ENCODE data around the gene KIAA0930.

Gene KIAA0930

DNA sequence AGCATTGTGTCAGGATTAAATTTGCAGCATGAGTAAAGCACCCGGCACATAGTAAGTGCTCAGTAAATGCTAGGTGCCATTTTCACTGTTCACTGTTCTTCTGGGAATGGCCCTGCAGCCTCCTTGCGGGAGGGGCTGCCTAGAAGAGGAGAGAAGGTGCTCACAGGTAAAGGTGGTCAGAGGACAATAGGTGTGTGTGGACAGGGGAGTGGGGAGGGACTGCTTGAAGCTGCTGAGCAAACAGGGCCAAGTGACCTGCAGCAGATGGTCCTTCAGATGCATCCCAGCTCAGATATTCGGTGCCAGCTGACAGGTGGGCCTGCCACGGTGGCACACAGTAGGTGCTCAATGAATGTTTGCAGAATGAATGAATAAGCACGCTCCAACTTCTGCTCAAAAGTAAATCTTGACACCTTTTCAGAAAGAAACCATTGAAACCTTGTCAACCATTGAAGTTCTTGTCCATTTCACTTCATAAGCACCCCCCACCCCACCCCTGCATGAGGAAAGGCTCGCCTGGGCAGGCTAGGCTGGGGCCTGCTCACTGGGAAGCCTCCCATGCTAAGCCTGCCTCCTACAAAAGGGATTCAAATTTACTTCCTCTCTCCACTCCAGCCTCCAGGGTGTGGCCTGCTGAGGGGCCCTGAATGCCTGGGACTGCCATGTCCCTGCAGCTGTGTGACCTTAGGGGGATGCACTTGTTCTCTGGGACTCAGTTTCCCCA, 1.6 kb downstream of the KIAA0930 start:
- in situ Hi-C loops (cut with MboI; ENCODE audit: low sequenced_read_pairs), result no loop called here

- in situ Hi-C loops (cut with MboI; ENCODE audit: low sequenced_read_pairs), result no loop called here
Measured at GRCh38 chr22:45238076-45238956, 2.4 kb downstream of the KIAA0930 start.

DNA sequence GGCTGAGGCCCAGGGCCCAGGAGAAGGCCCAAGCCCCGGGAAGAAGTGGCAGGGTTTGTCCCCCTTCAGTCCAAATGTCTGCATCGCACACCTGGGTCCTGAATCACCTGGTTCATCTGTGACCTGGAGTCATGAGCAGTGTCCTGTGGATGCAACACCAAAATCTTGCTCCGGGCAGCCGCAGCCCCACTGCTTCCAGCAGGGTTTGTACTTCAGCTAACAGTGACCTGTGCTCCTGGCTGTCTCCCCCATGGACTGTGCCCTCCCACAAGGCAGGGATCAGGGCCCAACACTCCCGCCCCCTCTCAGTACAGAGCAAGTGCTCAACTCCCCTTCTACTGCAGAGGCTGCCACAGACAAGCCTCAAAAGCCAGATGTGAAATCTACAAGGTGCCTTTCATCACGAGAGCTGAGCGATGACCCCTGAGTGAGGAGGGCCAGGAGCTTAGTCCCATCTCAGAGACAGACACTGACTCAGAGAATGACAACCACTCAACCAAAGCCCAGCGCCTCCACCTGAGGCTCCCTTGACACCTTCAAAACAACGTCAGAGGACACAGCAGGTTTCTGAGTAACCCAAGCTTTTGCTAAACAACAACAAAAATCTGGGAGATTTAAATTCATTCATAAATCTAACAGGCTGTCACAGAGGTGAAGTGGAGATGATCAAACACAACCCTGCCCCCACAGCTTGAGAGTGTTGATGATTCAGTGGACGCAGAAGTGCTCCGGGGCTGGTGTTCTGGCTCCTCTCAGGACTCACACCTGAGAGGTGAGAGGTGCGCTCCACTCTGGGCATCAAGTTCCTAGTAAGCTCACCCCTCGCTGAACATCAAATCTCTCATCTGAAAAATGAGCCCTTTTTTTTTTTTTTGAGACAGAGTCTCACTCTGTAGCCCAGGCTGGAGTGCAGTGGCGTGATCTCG, 3.4 kb downstream of the KIAA0930 start:
- in situ Hi-C loops (cut with MboI; ENCODE audit: low sequenced_read_pairs), result no loop called here

DNA sequence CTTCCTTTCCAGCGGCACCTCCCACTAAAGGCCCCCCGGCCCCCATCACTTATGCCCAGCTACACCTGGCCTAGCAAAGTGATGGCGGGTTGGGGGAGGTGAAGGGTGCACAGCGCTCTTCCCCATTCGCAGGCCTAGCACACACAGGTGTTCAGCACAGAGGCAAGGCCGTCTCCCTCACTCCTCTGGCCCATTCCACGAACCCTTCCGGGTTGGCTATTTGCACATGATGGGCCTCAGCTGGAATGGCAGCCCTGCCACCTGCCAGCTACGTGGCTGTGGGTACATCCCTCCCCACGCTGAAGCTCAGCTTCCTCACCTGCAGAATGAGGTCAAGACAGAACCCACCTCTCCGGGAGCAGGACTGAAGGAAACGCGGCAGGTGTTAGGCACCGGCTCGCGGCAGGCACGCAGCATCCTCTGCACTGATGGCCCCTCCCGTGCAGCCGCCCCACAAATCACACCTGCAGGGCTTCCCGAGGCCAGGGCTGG, 4.8 kb downstream of the KIAA0930 start:
- in situ Hi-C loops (cut with MboI; ENCODE audit: low sequenced_read_pairs), result no loop called here

DNA sequence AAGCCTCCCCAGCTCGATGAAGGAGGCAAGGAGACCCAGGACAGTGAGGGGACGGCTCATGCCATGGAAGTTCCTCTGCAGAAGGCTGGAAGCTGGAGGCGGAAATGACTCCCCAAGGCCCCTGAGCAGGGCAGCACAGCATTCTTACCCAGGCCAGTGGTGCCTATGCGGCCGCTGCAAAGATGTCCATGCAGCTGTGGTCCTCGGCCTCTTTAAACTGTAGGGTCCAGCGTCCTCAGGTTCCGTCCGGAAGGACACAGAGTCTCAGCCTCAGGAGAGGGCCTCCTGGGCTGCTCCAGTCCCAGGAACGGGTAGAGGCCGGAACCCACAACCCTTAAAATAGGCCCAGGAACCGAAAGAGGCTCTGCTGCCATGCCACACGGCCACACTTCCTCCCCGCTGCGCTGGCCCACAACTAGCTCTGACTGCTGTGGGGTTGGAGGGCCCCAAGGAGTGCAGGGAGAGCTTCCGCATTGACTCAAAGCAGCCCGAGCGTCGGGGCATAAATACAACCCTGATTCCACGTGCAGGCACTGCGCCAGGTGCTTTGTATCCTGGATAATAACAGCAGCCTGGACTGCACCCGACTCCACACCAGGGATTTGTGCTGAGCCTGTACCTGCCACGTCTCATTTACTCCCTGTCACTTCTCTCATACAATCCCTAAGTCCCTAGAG, 5.5 kb downstream of the KIAA0930 start:
- in situ Hi-C loops (cut with MboI; ENCODE audit: low sequenced_read_pairs), result no loop called here

- in situ Hi-C loops (cut with MboI; ENCODE audit: low sequenced_read_pairs), result no loop called here
Measured at GRCh38 chr22:45233827-45234226, 6.9 kb downstream of the KIAA0930 start.

GRCh38 chr22:45233386-45233785, 7.3 kb downstream of the KIAA0930 start:
- in situ Hi-C loops (cut with MboI; ENCODE audit: low sequenced_read_pairs), result no loop called here

DNA sequence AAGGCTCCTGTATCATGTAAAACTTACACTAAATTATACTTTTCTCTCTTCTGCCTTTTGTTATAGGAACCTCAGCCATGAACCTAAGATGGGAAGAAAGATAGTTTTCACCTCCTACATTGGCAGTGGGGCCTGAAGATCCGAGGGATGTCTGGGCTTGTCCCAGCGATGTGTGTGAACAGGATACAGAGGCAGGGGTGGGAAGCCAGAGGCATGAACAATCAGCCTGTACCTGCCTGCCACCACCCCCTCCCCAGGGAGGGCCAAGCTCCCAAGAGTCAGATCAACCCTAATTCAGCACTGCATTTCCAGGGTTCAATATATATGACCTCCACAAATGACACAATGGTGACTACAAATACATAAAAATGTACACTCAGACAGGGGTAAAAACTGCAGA, 9.4 kb downstream of the KIAA0930 start:
- in situ Hi-C loops (cut with MboI; ENCODE audit: low sequenced_read_pairs), result no loop called here

DNA sequence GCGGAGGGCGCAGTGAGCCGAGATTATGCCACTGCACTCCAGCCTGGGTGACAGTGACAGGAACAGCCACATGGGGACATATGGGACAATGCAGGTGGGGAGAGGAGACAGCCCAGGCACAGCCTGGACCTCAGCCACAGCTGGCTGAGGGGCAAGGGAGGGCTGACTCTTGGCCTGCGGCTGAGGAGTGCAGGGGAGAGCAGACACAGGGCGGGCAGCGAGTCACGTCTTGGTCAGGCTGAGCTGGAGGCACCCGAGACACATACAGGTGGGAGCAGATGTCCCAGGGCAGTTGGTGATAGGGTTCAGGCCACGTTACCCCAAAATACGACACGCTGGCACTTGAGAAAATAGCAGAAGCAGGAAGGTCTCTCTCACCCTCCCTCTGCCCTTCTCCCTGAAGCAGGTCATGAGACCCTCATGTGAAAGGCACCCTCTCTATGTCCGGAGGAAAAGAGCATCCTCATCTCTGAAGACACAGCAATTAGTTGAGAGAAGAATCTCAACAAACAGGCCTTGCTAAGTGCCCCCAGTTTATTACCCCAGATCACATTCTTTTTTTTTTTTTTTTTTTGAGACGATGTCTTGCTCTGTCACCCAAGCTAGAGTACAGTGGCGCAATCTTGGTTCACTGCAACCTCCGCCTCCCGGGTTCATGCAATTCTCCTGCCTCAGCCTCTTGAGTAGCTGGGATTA, 10.5 kb downstream of the KIAA0930 start:
- in situ Hi-C loops (cut with MboI; ENCODE audit: low sequenced_read_pairs), result no loop called here

GRCh38 chr22:45229181-45229580, 11.5 kb downstream of the KIAA0930 start:
- in situ Hi-C loops (cut with MboI; ENCODE audit: low sequenced_read_pairs), result no loop called here

GRCh38 chr22:45228401-45228754, 12.3 kb downstream of the KIAA0930 start:
- in situ Hi-C loops (cut with MboI; ENCODE audit: low sequenced_read_pairs), result no loop called here

- in situ Hi-C loops (cut with MboI; ENCODE audit: low sequenced_read_pairs), result no loop called here
Measured at GRCh38 chr22:45227645-45228400, 12.9 kb downstream of the KIAA0930 start.

DNA sequence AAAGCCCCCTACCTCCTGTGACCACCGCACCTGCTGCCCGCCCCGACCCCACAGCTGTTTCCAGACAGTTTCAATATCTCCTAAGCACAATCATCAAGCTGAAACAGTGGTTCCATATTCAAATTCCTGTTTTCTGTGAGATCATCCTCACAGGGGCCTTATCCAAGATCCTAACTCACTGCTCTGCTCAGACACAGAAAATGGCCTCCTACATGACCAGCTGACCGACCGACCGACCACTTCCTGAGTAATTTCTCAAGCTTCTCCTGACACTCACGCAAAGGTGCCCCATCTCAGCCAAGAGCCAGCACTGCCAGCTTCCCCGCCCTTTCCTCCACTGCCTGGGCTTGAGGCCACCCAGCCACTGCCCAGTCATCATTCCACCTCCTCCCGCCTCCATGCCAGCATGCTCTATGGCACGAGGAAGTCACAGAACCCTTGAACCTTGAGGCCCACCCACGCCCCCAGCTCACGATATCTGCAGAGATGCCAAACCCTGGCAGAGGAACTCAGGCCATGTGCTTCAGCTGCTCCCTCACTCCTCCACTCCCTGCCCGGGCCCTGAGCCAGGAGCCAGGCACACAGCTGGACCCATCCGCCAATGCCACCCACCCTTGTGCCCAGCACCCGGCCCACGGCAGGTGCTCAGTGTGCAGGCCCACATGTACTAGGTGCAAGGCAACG, 14.0 kb downstream of the KIAA0930 start:
- in situ Hi-C loops (cut with MboI; ENCODE audit: low sequenced_read_pairs), result no loop called here

DNA sequence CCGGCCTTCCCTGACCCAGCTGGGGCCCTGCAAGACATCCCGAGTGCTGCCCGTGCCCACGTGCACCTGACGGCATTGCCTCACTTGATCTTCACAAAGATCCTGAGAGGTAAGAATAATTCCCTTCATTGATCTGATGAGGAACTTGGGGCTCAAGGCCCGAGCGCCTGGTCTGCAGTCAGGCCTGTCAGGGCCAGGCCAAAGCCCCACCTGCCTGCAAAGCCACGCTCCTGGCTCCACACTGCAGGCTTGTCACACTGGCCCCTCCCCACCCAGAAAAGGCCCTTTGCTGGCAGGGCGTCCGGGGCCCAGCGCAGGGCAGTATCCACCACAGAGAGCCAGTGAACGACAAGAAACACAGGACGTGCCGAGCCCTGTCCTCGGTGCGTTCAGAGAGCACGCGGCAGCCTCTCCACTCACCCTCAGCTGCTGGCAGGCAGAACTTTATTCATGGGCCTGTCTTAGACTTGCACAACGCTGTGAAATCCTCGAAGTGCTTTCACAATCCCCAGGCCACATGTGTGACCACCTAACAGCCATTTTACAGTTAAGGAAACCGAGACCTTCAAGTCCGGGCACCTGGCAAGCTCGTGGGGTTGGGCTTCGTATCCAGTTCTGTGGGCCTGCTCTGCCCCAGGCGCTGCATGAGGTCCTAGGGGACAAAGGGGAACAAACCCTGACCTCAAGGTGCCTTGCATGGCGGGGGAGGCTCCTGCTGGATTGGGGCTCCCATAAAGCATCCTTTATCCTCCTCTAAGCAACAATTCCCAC, 14.8 kb downstream of the KIAA0930 start:
- in situ Hi-C loops (cut with MboI; ENCODE audit: low sequenced_read_pairs), result no loop called here

- in situ Hi-C loops (cut with MboI; ENCODE audit: low sequenced_read_pairs), result no loop called here
Measured at GRCh38 chr22:45224988-45225731, 15.5 kb downstream of the KIAA0930 start.

- in situ Hi-C loops (cut with MboI; ENCODE audit: low sequenced_read_pairs), result no loop called here
Measured at GRCh38 chr22:45224331-45224730, 16.4 kb downstream of the KIAA0930 start.
